Activated naive CD4-positive, alpha-beta T cell treated with anti-CD3 and anti-CD28 coated beads, Interleukin-2, amount 10 ng/mL, durations not matched to agents 7 days and 5 days (primary cell): ENCODE data around the gene CRELD1.
A peak's percentile ranks its signal among the peaks of the same experiment; 100 is the strongest.

Experiments used
- CTCF ChIA-PET: fragments of 350-600 bp; sonication (Branson Sonifier 250); formaldehyde crosslinking; loops from one replicate; lab custom pipeline; 2021; ENCODE audit warnings: antibody characterized with exemption; lab: Charles Lee
- DNase-seq: peaks from one replicate; pipeline ENCODE4 v3.0.0-alpha.2; 2020
- H3K27ac Mint-ChIP-seq: one replicate; pipeline ENCODE4 v1.8.0; 2021; ENCODE audit warnings: mild to moderate bottlenecking, moderate library complexity, mixed read lengths
- H3K27me3 Mint-ChIP-seq: one replicate; pipeline ENCODE4 v1.8.0; 2021; ENCODE audit warnings: mild to moderate bottlenecking, mixed read lengths
- H3K36me3 Mint-ChIP-seq: one replicate; pipeline ENCODE4 v1.8.0; 2021; ENCODE audit warnings: mixed read lengths
- H3K4me1 Mint-ChIP-seq: one replicate; pipeline ENCODE4 v1.8.0; 2021; ENCODE audit warnings: mixed read lengths
- H3K4me3 Mint-ChIP-seq: one replicate; pipeline ENCODE4 v1.8.0; 2021; ENCODE audit warnings: mild to moderate bottlenecking, moderate library complexity, mixed read lengths
- H3K9me3 Mint-ChIP-seq: one replicate; pipeline ENCODE4 v1.8.0; 2021; ENCODE audit warnings: mixed read lengths

The CRELD1 gene

DNA sequence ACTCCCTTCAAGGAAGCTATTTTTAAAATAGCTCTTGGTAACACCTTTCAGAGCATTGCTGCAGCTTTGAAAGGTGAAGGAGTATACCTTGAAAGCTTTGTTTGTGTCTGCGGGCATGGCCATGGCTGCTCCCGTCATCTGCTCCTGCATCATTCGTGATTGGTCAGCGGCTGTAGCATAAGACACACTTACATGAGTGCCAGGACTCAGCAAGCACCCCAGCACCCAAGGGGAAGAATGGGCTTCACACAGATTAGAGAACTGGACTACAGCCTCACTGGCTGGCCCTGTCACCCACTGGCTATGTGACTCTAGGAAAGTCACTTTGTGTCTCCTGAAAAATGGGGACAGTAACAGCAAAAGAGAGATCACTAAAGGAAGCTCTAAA lies 36.0 kb downstream of the CRELD1 start:
- CTCF ChIA-PET = no interaction called here
- no peak overlapping the region for H3K4me3 Mint-ChIP-seq
- DNase-seq = no peak
- H3K4me1 Mint-ChIP-seq = no peaks in the 10 kb centered on the region
- H3K27me3 Mint-ChIP-seq = no peaks in the 10 kb centered on the region
- H3K27ac Mint-ChIP-seq = no peak overlapping the region
- peaks cover 56% of the 10 kb centered on the region for H3K36me3 Mint-ChIP-seq
- H3K9me3 Mint-ChIP-seq = no peaks in the 10 kb centered on the region

DNA sequence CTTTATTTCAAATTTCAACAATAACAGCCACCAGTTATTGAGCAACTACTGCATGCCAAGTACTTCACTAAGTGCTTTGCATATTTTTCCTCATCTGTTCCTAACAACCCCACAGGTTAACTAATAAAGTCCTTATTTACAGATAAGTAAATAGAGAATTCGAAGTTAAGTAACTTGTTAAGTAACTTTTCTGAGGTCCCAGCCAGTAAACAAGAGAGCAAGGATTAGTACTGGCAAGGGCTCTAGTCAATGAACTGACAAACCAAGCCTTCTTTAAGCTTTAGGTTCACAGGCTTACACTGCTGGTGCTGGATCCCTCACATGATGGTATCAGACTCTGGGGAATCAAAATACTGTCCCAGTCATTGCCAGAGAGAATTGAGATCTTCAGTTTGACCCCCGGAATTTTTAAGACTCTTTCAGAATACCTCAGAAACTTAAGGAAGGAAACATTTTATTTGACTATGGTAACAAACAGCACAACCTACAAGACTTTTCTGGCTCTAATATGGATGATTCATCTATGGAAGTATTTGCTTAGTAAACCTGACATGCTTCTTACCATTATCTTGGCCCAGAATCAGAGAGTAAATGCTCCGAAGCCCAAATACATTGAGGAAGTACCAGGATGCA lies 36.5 kb downstream of the CRELD1 start:
- CTCF ChIA-PET = no interaction called here

DNA sequence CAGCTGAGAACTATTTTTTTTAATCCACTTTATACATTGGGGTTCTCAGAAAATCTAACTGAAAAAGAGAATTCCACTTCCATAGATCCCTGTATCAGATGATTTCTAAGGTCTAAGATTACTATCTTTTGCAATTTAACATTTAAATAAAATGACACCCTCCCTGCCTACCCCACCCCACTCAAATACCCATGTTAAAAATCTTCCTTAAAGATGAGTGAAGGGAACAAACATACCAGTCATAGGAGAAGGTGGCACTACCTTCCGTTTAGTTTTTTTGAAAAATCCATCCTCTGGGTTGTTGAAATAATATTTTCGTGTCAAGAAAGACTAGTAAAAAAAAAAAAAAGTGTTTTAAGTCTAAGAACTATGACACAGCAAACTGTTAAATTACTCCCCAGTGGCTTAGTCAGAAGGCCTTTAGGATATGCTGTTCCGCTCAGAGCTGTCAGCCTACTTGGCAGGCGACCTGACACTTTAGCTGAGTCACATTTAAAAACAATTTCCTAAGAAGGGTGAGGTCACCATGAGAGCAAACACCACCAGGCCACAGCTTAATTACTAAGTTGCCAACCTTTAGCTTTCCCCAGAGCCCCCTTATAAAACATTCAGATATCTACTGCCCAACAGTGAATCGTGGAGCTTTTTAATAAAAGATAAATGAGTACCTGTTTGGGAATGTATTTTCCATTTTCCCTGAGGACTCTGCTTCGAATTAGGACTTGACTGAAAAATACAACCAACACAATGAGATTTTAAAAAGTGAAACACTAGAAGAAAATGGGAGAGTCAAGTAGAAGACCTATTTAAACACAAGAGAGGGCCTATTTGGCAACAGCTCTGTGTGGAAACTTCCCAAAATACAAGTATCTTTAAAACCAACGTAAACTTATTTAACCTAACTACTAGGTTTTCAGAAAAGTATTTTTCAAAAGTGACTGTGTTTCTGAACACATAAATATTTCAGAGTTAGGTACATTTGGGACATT lies 43.4 kb downstream of the CRELD1 start:
- CTCF ChIA-PET = interaction anchor here (1.2 to 1.8 kb wide), 4 partner anchors 11 to 44 kb away, joined by 4 to 5 read pairs (median 4); partner anchors contain the start of genes CRELD1 and PRRT3
- DNase-seq = no peak
- Mint-ChIP-seq H3K4me3 (no peak overlapping the region), H3K4me1 (no peaks in the 10 kb centered on the region), H3K27ac (peak overlapping the region; percentile 2), H3K27me3 (no peaks in the 10 kb centered on the region), H3K9me3 (no peaks in the 10 kb centered on the region), H3K36me3 (peaks cover 32% of the 10 kb centered on the region)

More for the DNA sequence above, 36.5 kb downstream of the CRELD1 start:
- Mint-ChIP-seq H3K4me1 (no peaks in the 10 kb centered on the region), H3K27ac (no peak overlapping the region), H3K9me3 (no peaks in the 10 kb centered on the region), H3K27me3 (no peaks in the 10 kb centered on the region), H3K4me3 (no peak overlapping the region), H3K36me3 (peaks cover 56% of the 10 kb centered on the region)
- DNase-seq = no peak

- Mint-ChIP-seq H3K27ac (no peak overlapping the region), H3K4me1 (peaks cover 3% of the 10 kb centered on the region), H3K9me3 (no peaks in the 10 kb centered on the region), H3K4me3 (no peak overlapping the region), H3K27me3 (no peaks in the 10 kb centered on the region), H3K36me3 (peaks cover 29% of the 10 kb centered on the region)
- no peak for DNase-seq
- CTCF ChIA-PET = no interaction called here
Observed at GRCh38 chr3:9978710-9979305, 45.2 kb downstream of the CRELD1 start.

DNA sequence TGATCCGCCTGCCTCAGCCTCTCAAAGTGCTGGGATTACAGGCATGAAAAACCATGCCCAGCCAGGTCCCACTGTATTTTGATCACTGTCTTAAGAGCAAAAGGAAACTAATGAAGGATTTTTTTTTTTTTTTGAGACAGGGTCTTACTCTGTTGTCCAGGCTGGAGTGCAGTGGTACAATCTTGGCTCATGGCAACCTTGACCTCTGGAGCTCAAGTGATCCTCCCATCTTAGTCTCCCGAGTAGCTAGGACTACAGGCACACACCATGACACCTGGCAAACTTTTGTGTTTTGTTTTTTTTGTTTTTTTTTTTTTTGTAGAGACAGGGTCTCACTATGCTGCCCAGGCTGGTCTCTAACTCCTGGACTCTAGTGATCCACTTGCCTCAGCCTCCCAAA lies 46.6 kb downstream of the CRELD1 start:
- Mint-ChIP-seq H3K9me3 (no peaks in the 10 kb centered on the region), H3K4me1 (peaks cover 7% of the 10 kb centered on the region), H3K27ac (no peak overlapping the region), H3K27me3 (no peaks in the 10 kb centered on the region), H3K4me3 (no peak overlapping the region), H3K36me3 (peaks cover 24% of the 10 kb centered on the region)
- CTCF ChIA-PET = no interaction called here
- no peak for DNase-seq

DNA sequence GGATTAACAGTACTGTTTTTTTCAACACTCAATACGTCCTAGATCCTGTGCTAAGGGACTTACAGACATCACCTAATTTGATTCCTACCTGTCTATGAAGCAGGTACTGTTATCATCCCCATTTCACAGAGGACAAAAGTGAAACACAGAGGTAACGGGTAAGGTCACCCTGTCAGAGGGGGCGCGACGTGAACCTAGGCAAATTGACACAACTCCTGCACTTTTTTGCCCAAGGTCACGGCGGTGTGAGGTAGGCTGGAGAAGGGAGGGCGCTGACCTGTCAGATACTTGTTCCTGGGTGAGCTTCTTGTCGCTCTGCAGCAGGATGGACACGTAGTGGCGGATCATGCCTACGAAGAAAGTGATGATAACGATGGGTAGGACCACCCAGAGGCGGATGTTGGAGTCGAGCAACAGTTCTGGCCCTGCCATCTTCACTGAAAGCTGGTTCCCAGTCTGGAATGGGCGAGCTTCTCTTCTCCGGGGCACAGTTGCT lies 52.6 kb downstream of the CRELD1 start:
- H3K27me3 Mint-ChIP-seq = peaks cover 5% of the 10 kb centered on the region
- H3K4me1 Mint-ChIP-seq = peaks cover 44% of the 10 kb centered on the region
- H3K36me3 Mint-ChIP-seq = peaks cover 18% of the 10 kb centered on the region
- peak overlapping the region; percentile 93 for H3K4me3 Mint-ChIP-seq
- DNase-seq = no peak
- peak overlapping the region; percentile 97 for H3K27ac Mint-ChIP-seq
- no peaks in the 10 kb centered on the region for H3K9me3 Mint-ChIP-seq
- CTCF ChIA-PET = interaction anchor here (0.9 kb wide), 1 partner anchor 40 kb away, joined by 3 read pairs; no protein-coding TSS in a partner anchor

DNA sequence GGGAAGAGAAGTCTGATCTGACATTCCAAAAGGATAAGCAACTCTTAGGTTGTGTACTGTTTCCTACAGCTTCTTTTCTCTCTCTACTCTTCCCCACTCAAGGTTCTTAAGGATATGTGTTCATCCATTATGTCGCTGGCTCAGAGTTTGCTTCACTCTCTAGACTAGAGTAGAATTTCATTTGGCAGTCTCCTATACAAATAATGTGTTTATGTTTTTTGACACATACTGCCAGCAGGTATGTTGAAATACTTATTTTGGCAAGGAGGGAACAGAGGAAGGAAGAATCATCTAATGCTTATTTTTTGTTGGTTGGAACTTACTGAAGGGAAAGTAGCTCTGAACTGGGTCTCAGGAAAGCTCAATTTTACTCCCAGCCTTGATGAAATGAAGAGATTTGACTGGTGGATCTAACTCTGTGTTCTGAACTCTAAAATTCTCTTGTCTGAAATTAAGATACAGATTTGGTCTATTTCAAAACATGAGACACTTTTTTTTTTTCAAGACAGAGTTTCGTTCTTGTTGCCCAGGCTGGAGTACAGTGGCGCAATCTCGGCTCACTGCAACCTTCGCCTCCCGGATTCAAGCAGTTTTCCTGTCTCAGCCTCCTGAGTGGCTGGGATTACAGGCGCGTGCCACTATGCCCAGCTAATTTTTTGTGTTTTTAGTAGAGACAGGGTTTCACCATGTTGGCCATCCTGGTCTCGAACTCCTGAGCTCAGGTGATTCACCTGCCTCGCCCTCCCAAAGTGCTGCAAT lies 60.6 kb downstream of the CRELD1 start:
- Mint-ChIP-seq H3K27ac (no peak overlapping the region), H3K36me3 (peaks cover 22% of the 10 kb centered on the region)

More for the DNA sequence above, 60.6 kb downstream of the CRELD1 start:
- no peak for DNase-seq
- H3K4me1 Mint-ChIP-seq = peaks cover 8% of the 10 kb centered on the region
- no peaks in the 10 kb centered on the region for H3K27me3 Mint-ChIP-seq
- H3K9me3 Mint-ChIP-seq = no peaks in the 10 kb centered on the region
- CTCF ChIA-PET = interaction anchor here (1.2 kb wide), 1 partner anchor 12 kb away, joined by 4 read pairs; no protein-coding TSS in a partner anchor
- no peak overlapping the region for H3K4me3 Mint-ChIP-seq
